ENCODE results near the gene LDLRAD1.
"Not testable (repeated sequence)": the region's sequence is repeated elsewhere in the genome, so short reads cannot be mapped to it uniquely, and the experiment has no call there.

LDLRAD1 gene

GRCh38 chr1:54013393-54014008, 4.5 kb downstream of the LDLRAD1 start:
- H3K4me1 ChIP-seq (ENCODE audit: insufficient read depth, low read length), result no peaks in the 10 kb centered on the region
- H3K27ac ChIP-seq (ENCODE audit: low read length), result no peak overlapping the region
- no peaks in the 10 kb centered on the region for H3K27me3 ChIP-seq (ENCODE audit: insufficient read depth, low read length)
- no peaks in the 10 kb centered on the region for H3K9me3 ChIP-seq (ENCODE audit: insufficient read depth, low read depth, low read length)
- no peaks in the 10 kb centered on the region for H3K36me3 ChIP-seq (ENCODE audit: insufficient read depth, low read depth, low read length)
- H3K4me3 ChIP-seq (ENCODE audit: low read length), result no peak overlapping the region
- H3K9ac ChIP-seq (ENCODE audit: low read depth, low read length), result no peak overlapping the region

- H3K27me3 ChIP-seq (ENCODE audit: insufficient read depth, low read length), result no peaks in the 10 kb centered on the region
- no peaks in the 10 kb centered on the region for H3K4me1 ChIP-seq (ENCODE audit: insufficient read depth, low read length)
- no peak overlapping the region for H3K4me3 ChIP-seq (ENCODE audit: low read length)
- H3K36me3 ChIP-seq (ENCODE audit: insufficient read depth, low read depth, low read length), result no peaks in the 10 kb centered on the region
- H3K27ac ChIP-seq (ENCODE audit: low read length), result no peak overlapping the region
- no peak overlapping the region for H3K9ac ChIP-seq (ENCODE audit: low read depth, low read length)
- no peaks in the 10 kb centered on the region for H3K9me3 ChIP-seq (ENCODE audit: insufficient read depth, low read depth, low read length)
Measured at GRCh38 chr1:54012863-54013262, 5.1 kb downstream of the LDLRAD1 start.

- Histone ChIP-seq H3K36me3 (ENCODE audit: insufficient read depth, low read depth, low read length) (no peaks in the 10 kb centered on the region), H3K4me1 (ENCODE audit: insufficient read depth, low read length) (no peaks in the 10 kb centered on the region), H3K9ac (ENCODE audit: low read depth, low read length) (no peak overlapping the region), H3K9me3 (ENCODE audit: insufficient read depth, low read depth, low read length) (no peaks in the 10 kb centered on the region), H3K27ac (ENCODE audit: low read length) (no peak overlapping the region), H3K4me3 (ENCODE audit: low read length) (no peak overlapping the region), H3K27me3 (ENCODE audit: insufficient read depth, low read length) (no peaks in the 10 kb centered on the region)
Measured at GRCh38 chr1:54012008-54012325, 6.0 kb downstream of the LDLRAD1 start.

- Histone ChIP-seq H3K27me3 (ENCODE audit: insufficient read depth, low read length) (no peaks in the 10 kb centered on the region), H3K4me3 (ENCODE audit: low read length) (no peak overlapping the region), H3K9ac (ENCODE audit: low read depth, low read length) (no peak overlapping the region), H3K36me3 (ENCODE audit: insufficient read depth, low read depth, low read length) (no peaks in the 10 kb centered on the region), H3K9me3 (ENCODE audit: insufficient read depth, low read depth, low read length) (no peaks in the 10 kb centered on the region), H3K27ac (ENCODE audit: low read length) (no peak overlapping the region), H3K4me1 (ENCODE audit: insufficient read depth, low read length) (no peaks in the 10 kb centered on the region)
Measured at GRCh38 chr1:54011316-54012007, 6.5 kb downstream of the LDLRAD1 start.

- Histone ChIP-seq H3K9me3 (ENCODE audit: insufficient read depth, low read depth, low read length) (no peaks in the 10 kb centered on the region), H3K36me3 (ENCODE audit: insufficient read depth, low read depth, low read length) (no peaks in the 10 kb centered on the region)
Measured at GRCh38 chr1:54010415-54011117, 7.4 kb downstream of the LDLRAD1 start.

GRCh38 chr1:54009406-54009805, 8.6 kb downstream of the LDLRAD1 start:
- H3K4me1 ChIP-seq (ENCODE audit: insufficient read depth, low read length), result no peaks in the 10 kb centered on the region
- no peaks in the 10 kb centered on the region; the same call in 1 of the 2 replicates for H3K9me3 ChIP-seq (ENCODE audit: insufficient read depth, low read depth, low read length)
- H3K27ac ChIP-seq (ENCODE audit: low read length), result no peak overlapping the region
- no peak overlapping the region for H3K4me3 ChIP-seq (ENCODE audit: low read length)
- H3K36me3 ChIP-seq (ENCODE audit: insufficient read depth, low read depth, low read length), result no peaks in the 10 kb centered on the region
- H3K9ac ChIP-seq (ENCODE audit: low read depth, low read length), result no peak overlapping the region
- no peaks in the 10 kb centered on the region for H3K27me3 ChIP-seq (ENCODE audit: insufficient read depth, low read length)

More at GRCh38 chr1:54010415-54011117, 7.4 kb downstream of the LDLRAD1 start:
- H3K27ac ChIP-seq (ENCODE audit: low read length), result no peak overlapping the region
- no peaks in the 10 kb centered on the region for H3K4me1 ChIP-seq (ENCODE audit: insufficient read depth, low read length)
- H3K4me3 ChIP-seq (ENCODE audit: low read length), result no peak overlapping the region
- no peak overlapping the region for H3K9ac ChIP-seq (ENCODE audit: low read depth, low read length)
- no peaks in the 10 kb centered on the region for H3K27me3 ChIP-seq (ENCODE audit: insufficient read depth, low read length)

- H3K9ac ChIP-seq (ENCODE audit: low read depth, low read length), result no peak overlapping the region
- H3K4me3 ChIP-seq (ENCODE audit: low read length), result no peak overlapping the region
- no peaks in the 10 kb centered on the region for H3K4me1 ChIP-seq (ENCODE audit: insufficient read depth, low read length)
- no peak overlapping the region for H3K27ac ChIP-seq (ENCODE audit: low read length)
- H3K36me3 ChIP-seq (ENCODE audit: insufficient read depth, low read depth, low read length), result no peaks in the 10 kb centered on the region
- H3K27me3 ChIP-seq (ENCODE audit: insufficient read depth, low read length), result no peaks in the 10 kb centered on the region
- no peaks in the 10 kb centered on the region; the same call in 1 of the 2 replicates for H3K9me3 ChIP-seq (ENCODE audit: insufficient read depth, low read depth, low read length)
Measured at GRCh38 chr1:54008876-54009275, 9.1 kb downstream of the LDLRAD1 start.

GRCh38 chr1:54007613-54008012, 10.4 kb downstream of the LDLRAD1 start:
- Histone ChIP-seq H3K4me1 (ENCODE audit: insufficient read depth, low read length) (no peaks in the 10 kb centered on the region), H3K4me3 (ENCODE audit: low read length) (no peak overlapping the region), H3K27me3 (ENCODE audit: insufficient read depth, low read length) (no peaks in the 10 kb centered on the region), H3K9ac (ENCODE audit: low read depth, low read length) (no peak overlapping the region), H3K36me3 (ENCODE audit: insufficient read depth, low read depth, low read length) (no peaks in the 10 kb centered on the region), H3K9me3 (ENCODE audit: insufficient read depth, low read depth, low read length) (no peaks in the 10 kb centered on the region; the same call in 1 of the 2 replicates), H3K27ac (ENCODE audit: low read length) (no peak overlapping the region)

- H3K9me3 ChIP-seq (ENCODE audit: insufficient read depth, low read depth, low read length), result no peaks in the 10 kb centered on the region; the same call in 1 of the 2 replicates
- no peak overlapping the region for H3K4me3 ChIP-seq (ENCODE audit: low read length)
- no peaks in the 10 kb centered on the region for H3K27me3 ChIP-seq (ENCODE audit: insufficient read depth, low read length)
- no peak overlapping the region for H3K27ac ChIP-seq (ENCODE audit: low read length)
- H3K4me1 ChIP-seq (ENCODE audit: insufficient read depth, low read length), result no peaks in the 10 kb centered on the region
- H3K9ac ChIP-seq (ENCODE audit: low read depth, low read length), result no peak overlapping the region
- no peaks in the 10 kb centered on the region for H3K36me3 ChIP-seq (ENCODE audit: insufficient read depth, low read depth, low read length)
Measured at GRCh38 chr1:54006508-54006907, 11.5 kb downstream of the LDLRAD1 start.

GRCh38 chr1:54004481-54005049, 13.4 kb downstream of the LDLRAD1 start:
- Histone ChIP-seq H3K27me3 (ENCODE audit: insufficient read depth, low read length) (no peaks in the 10 kb centered on the region), H3K9me3 (ENCODE audit: insufficient read depth, low read depth, low read length) (no peaks in the 10 kb centered on the region; the same call in 1 of the 2 replicates), H3K27ac (ENCODE audit: low read length) (no peak overlapping the region), H3K4me3 (ENCODE audit: low read length) (no peak overlapping the region), H3K9ac (ENCODE audit: low read depth, low read length) (no peak overlapping the region), H3K36me3 (ENCODE audit: insufficient read depth, low read depth, low read length) (no peaks in the 10 kb centered on the region), H3K4me1 (ENCODE audit: insufficient read depth, low read length) (no peaks in the 10 kb centered on the region)

- not testable (repeated sequence) for H3K4me3 ChIP-seq (ENCODE audit: low read length); H3K27me3 ChIP-seq (ENCODE audit: insufficient read depth, low read length); H3K4me1 ChIP-seq (ENCODE audit: insufficient read depth, low read length); H3K36me3 ChIP-seq (ENCODE audit: insufficient read depth, low read depth, low read length); H3K27ac ChIP-seq (ENCODE audit: low read length); H3K9ac ChIP-seq (ENCODE audit: low read depth, low read length); H3K9me3 ChIP-seq (ENCODE audit: insufficient read depth, low read depth, low read length)
Measured at GRCh38 chr1:54003750-54004480, 14.1 kb downstream of the LDLRAD1 start.
